GM12878 (cell line): Measurements from ENCODE around the gene RGS6. TPM values are rescaled to one million over a fixed set of nuclear protein-coding genes. Genes with fewer than 3 reads are reported as not detected.

ENCODE experiments used
- CBFB ChIP-seq: IDR thresholded peaks from 2 replicates; pipeline ENCODE4 v1.6.1; 2016; ENCODE audit warnings: antibody characterized with exemption, low read depth
- CHD1 ChIP-seq: IDR thresholded peaks from 2 replicates; pipeline ENCODE4 v1.6.1; 2012; ENCODE audit warnings: low read depth, low read length, improper control_type of control experiment
- CHD2 ChIP-seq: IDR thresholded peaks from 2 replicates; pipeline ENCODE4 v1.6.1; 2011; ENCODE audit warnings: low read depth, low read length, improper control_type of control experiment, borderline replicate concordance
- CHD4 ChIP-seq: fragments of 200-600 bp; sonication (generic); IDR thresholded peaks from 2 replicates; pipeline ENCODE4 v1.6.1; 2016; ENCODE audit warnings: mild to moderate bottlenecking
- DPF2 ChIP-seq: fragments of 450-650 bp; IDR thresholded peaks from 2 replicates; pipeline ENCODE4 v1.6.1; 2017; ENCODE audit warnings: mild to moderate bottlenecking
- EGR1 ChIP-seq, 2 experiments: IDR thresholded peaks; 1 replicate in 1 of 2; 2 replicates in 1 of 2; pipeline ENCODE4 v1.6.1; 2011 to 2012; ENCODE audit warnings: low read depth in 2 of 2, low read length in 2 of 2, borderline replicate concordance in 1 of 2, mild to moderate bottlenecking in 1 of 2, moderate library complexity in 1 of 2
- FOXK2 ChIP-seq: fragments of 450-650 bp; IDR thresholded peaks from 2 replicates; pipeline ENCODE4 v1.6.1; 2017; ENCODE audit warnings: mild to moderate bottlenecking, moderate library complexity
- HCFC1 ChIP-seq: fragments of 150-350 bp; IDR thresholded peaks from 2 replicates; pipeline ENCODE4 v1.6.1; 2014; ENCODE audit warnings: low read length
- NBN ChIP-seq: fragments of 450-650 bp; IDR thresholded peaks from 2 replicates; pipeline ENCODE4 v1.6.1; 2016
- NFXL1 ChIP-seq: fragments of 450-650 bp; IDR thresholded peaks from 2 replicates; pipeline ENCODE4 v1.6.1; 2017; ENCODE audit warnings: antibody characterized with exemption, mild to moderate bottlenecking, borderline replicate concordance
- RBBP5 ChIP-seq: fragments of 200-600 bp; sonication (generic); conservative IDR thresholded peaks from 2 replicates; pipeline ENCODE4 v1.6.1; 2016
- RFX5 ChIP-seq: IDR thresholded peaks from 2 replicates; pipeline ENCODE4 v1.6.1; 2011; ENCODE audit warnings: low read depth, low read length, improper control_type of control experiment
- SIX5 ChIP-seq: IDR thresholded peaks from 2 replicates; pipeline ENCODE4 v1.6.1; 2011; ENCODE audit warnings: mild to moderate bottlenecking, low read depth, low read length, moderate library complexity; ENCODE audit not compliant: severe bottlenecking
- SMAD5 ChIP-seq: IDR thresholded peaks from 2 replicates; pipeline ENCODE4 v1.6.1; 2016; ENCODE audit warnings: antibody characterized with exemption, low read depth
- SP1 ChIP-seq: IDR thresholded peaks from one replicate; pipeline ENCODE4 v1.6.1; 2011; ENCODE audit warnings: low read depth, low read length
- SPI1 ChIP-seq: IDR thresholded peaks from 2 replicates; pipeline ENCODE4 v1.6.1; 2011; ENCODE audit warnings: low read depth, mild to moderate bottlenecking, low read length, moderate library complexity, borderline replicate concordance; ENCODE audit not compliant: insufficient read depth
- STAT1 ChIP-seq: fragments of 450-650 bp; conservative IDR thresholded peaks from 2 replicates; pipeline ENCODE4 v1.6.1; 2014; ENCODE audit warnings: antibody characterized with exemption, mild to moderate bottlenecking
- TAF1 ChIP-seq: IDR thresholded peaks from 2 replicates; pipeline ENCODE4 v1.6.1; 2011; ENCODE audit warnings: mild to moderate bottlenecking, low read depth, low read length, borderline replicate concordance
- TCF12 ChIP-seq: IDR thresholded peaks from 2 replicates; pipeline ENCODE4 v1.6.1; 2011; ENCODE audit warnings: low read depth, mild to moderate bottlenecking, low read length
- ZNF384 ChIP-seq: IDR thresholded peaks from 2 replicates; pipeline ENCODE4 v1.6.1; 2012; ENCODE audit warnings: low read depth, mild to moderate bottlenecking, low read length, improper control_type of control experiment, borderline replicate concordance
- ZNF622 ChIP-seq: fragments of 450-650 bp; IDR thresholded peaks from 2 replicates; pipeline ENCODE4 v1.6.1; 2017; ENCODE audit warnings: mild to moderate bottlenecking, inconsistent platforms
- ZSCAN29 ChIP-seq: fragments of 450-650 bp; IDR thresholded peaks from 2 replicates; pipeline ENCODE4 v1.6.1; 2017; ENCODE audit warnings: mild to moderate bottlenecking, moderate library complexity
- polyA plus RNA-seq, 11 experiments: library from polyadenylated mRNA; depleted of rRNA in 4 of 11; unstranded in 6 of 11; stranded (reverse) in 5 of 11; fragments of >200 nt; fragmentation: Nextera tagmentation in 4 of 11; fragmentation: Illumina TruSeq in 1 of 11; extraction: Ambion mirVana in 4 of 11; extraction: Trizol in 1 of 11; gene quantifications; 1 replicate in 1 of 11; 2 replicates in 10 of 11; pipeline versions ENCODE4 v1.2.1 to v1.2.3, GENCODE V29; 2011 to 2016; ENCODE audit warnings: inconsistent platforms in 2 of 11, missing spikeins in 2 of 11, low read depth in 1 of 11
- total RNA-seq, 4 experiments: library from RNA; depleted of rRNA in 3 of 4; stranded (reverse); fragments of >200 nt in 3 of 4; fragmentation: Illumina TruSeq in 1 of 4; extraction: Trizol in 1 of 4; gene quantifications; 2 replicates each; pipeline versions ENCODE4 v1.2.1 to v1.2.3, GENCODE V29; 2013 to 2021
- TF ChIP-seq, protein P1 (sequence below): IDR thresholded peaks from 2 replicates; pipeline ENCODE4 v1.6.1; 2012; ENCODE audit warnings: low read depth, low read length, improper control_type of control experiment
- TF ChIP-seq, protein P2 (sequence below): fragments of 450-650 bp; IDR thresholded peaks from 2 replicates; pipeline ENCODE4 v1.6.1; 2014; ENCODE audit warnings: mild to moderate bottlenecking
- TF ChIP-seq, protein P3 (sequence below): fragments of 450-650 bp; IDR thresholded peaks from 2 replicates; pipeline ENCODE4 v1.6.1; 2018; ENCODE audit warnings: mild to moderate bottlenecking, low read depth, moderate library complexity; ENCODE audit not compliant: partially characterized antibody
- TF ChIP-seq, protein P4 (sequence below): fragments of 450-650 bp; IDR thresholded peaks from 2 replicates; pipeline ENCODE4 v1.6.1; 2016; ENCODE audit warnings: mild to moderate bottlenecking
- TF ChIP-seq, protein P5 (sequence below): IDR thresholded peaks from 2 replicates; pipeline ENCODE4 v1.6.1; 2011; ENCODE audit warnings: borderline replicate concordance, low read depth, mild to moderate bottlenecking, moderate library complexity, low read length; ENCODE audit not compliant: insufficient read depth, poor library complexity, severe bottlenecking

Gene RGS6
- total and polyA plus RNA-seq, 10 of the 15 experiments (the other 5 are each of a cell fraction or from before 2014, with no cell fraction given), result 3.9 to 18.1 (median 12.4) TPM

DNA sequence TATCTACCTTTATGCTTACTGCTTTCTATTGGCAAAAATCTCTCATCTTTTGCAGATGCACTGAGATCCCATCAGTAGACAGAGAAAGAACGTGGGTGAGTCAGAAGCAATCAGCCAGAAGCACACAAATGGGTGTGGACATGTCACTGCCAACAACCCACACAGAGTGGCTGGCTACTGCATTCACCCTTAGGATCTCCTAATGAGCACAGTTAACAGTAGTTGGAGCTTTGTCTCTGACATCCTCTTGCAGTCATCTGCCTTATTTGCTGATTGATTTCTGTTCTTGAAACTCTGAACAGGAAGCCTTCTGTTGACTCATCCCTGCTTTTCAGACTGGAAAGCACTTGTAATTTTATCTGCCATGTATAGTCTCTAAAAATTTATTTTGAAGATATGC is 117.2 kb downstream of the RGS6 start (continued):
- TF ChIP-seq, protein P1, sequence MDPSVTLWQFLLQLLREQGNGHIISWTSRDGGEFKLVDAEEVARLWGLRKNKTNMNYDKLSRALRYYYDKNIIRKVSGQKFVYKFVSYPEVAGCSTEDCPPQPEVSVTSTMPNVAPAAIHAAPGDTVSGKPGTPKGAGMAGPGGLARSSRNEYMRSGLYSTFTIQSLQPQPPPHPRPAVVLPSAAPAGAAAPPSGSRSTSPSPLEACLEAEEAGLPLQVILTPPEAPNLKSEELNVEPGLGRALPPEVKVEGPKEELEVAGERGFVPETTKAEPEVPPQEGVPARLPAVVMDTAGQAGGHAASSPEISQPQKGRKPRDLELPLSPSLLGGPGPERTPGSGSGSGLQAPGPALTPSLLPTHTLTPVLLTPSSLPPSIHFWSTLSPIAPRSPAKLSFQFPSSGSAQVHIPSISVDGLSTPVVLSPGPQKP, result no peak
- TF ChIP-seq, protein P2, sequence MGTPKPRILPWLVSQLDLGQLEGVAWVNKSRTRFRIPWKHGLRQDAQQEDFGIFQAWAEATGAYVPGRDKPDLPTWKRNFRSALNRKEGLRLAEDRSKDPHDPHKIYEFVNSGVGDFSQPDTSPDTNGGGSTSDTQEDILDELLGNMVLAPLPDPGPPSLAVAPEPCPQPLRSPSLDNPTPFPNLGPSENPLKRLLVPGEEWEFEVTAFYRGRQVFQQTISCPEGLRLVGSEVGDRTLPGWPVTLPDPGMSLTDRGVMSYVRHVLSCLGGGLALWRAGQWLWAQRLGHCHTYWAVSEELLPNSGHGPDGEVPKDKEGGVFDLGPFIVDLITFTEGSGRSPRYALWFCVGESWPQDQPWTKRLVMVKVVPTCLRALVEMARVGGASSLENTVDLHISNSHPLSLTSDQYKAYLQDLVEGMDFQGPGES, result no peak
- no peak for TF ChIP-seq RBBP5
- no peak for TF ChIP-seq NFXL1
- TF ChIP-seq, protein P3, sequence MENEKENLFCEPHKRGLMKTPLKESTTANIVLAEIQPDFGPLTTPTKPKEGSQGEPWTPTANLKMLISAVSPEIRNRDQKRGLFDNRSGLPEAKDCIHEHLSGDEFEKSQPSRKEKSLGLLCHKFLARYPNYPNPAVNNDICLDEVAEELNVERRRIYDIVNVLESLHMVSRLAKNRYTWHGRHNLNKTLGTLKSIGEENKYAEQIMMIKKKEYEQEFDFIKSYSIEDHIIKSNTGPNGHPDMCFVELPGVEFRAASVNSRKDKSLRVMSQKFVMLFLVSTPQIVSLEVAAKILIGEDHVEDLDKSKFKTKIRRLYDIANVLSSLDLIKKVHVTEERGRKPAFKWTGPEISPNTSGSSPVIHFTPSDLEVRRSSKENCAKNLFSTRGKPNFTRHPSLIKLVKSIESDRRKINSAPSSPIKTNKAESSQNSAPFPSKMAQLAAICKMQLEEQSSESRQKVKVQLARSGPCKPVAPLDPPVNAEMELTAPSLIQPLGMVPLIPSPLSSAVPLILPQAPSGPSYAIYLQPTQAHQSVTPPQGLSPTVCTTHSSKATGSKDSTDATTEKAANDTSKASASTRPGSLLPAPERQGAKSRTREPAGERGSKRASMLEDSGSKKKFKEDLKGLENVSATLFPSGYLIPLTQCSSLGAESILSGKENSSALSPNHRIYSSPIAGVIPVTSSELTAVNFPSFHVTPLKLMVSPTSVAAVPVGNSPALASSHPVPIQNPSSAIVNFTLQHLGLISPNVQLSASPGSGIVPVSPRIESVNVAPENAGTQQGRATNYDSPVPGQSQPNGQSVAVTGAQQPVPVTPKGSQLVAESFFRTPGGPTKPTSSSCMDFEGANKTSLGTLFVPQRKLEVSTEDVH, result no peak
- no peak for TF ChIP-seq SP1
- TF ChIP-seq SIX5, result no peak
- TF ChIP-seq SPI1, result no peak
- no peak for TF ChIP-seq ZNF384
- TF ChIP-seq, protein P4, sequence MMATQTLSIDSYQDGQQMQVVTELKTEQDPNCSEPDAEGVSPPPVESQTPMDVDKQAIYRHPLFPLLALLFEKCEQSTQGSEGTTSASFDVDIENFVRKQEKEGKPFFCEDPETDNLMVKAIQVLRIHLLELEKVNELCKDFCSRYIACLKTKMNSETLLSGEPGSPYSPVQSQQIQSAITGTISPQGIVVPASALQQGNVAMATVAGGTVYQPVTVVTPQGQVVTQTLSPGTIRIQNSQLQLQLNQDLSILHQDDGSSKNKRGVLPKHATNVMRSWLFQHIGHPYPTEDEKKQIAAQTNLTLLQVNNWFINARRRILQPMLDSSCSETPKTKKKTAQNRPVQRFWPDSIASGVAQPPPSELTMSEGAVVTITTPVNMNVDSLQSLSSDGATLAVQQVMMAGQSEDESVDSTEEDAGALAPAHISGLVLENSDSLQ, result peak; percentile 49
- TF ChIP-seq, protein P5, sequence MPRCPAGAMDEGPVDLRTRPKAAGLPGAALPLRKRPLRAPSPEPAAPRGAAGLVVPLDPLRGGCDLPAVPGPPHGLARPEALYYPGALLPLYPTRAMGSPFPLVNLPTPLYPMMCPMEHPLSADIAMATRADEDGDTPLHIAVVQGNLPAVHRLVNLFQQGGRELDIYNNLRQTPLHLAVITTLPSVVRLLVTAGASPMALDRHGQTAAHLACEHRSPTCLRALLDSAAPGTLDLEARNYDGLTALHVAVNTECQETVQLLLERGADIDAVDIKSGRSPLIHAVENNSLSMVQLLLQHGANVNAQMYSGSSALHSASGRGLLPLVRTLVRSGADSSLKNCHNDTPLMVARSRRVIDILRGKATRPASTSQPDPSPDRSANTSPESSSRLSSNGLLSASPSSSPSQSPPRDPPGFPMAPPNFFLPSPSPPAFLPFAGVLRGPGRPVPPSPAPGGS, result peak; percentile 77
- TF ChIP-seq SMAD5, result no peak
- peak; percentile 67; the same call in 1 of the 2 replicates for TF ChIP-seq NBN
- TF ChIP-seq FOXK2, result no peak
- no peak for TF ChIP-seq ZSCAN29
- TF ChIP-seq TCF12, result no peak
- no peak for TF ChIP-seq RFX5
- TF ChIP-seq CHD1, result no peak
- TF ChIP-seq STAT1, result no peak
- peak in 1 of 2 experiments; percentile 47; a peak in 1 of 3 replicates for TF ChIP-seq EGR1 (IDR thresholded peaks at IDR 0.05; ENCODE audit: borderline replicate concordance in 1 of 2, low read depth in 2 of 2, low read length in 2 of 2)
- no peak for TF ChIP-seq CHD2
- no peak for TF ChIP-seq TAF1
- TF ChIP-seq CBFB, result 0 out of 2 replicates have a peak, but pooled peaks have one; percentile 43
- no peak for TF ChIP-seq HCFC1
- no peak for TF ChIP-seq CHD4
- TF ChIP-seq ZNF622, result no peak
- peak; percentile 63; the same call in 1 of the 2 replicates for TF ChIP-seq DPF2
